ENCODE data around the gene NSD2. TPM values are rescaled to one million over a fixed set of nuclear protein-coding genes. Genes with fewer than 3 reads are reported as not detected.
A peak's percentile ranks its signal among the peaks of the same experiment; 100 is the strongest.

The NSD2 gene
- total and polyA plus RNA-seq, 9 of the 15 experiments (the other 6 are each of a cell fraction or from before 2014, with no cell fraction given): 6.4 to 126 (median 58.8) TPM

DNA sequence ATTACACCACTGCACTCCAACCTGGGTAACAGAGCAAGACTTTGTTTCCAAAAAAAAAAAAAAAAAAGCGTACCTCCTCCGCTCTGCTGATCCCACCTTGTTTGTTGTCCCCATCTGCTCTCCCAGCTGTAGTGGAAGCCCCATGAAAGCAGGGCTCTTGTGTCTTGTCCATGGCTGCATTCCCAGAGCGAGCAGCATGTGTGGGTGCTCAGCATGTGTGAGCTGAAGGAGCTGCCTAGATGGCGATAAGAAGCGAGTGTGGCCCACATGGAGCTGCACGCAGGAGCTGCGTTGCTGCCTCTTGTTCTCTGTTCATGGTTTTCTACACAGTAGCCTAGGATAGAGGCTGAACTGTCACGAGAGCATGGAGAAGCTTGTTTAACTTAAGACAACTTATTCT lies 12.4 kb downstream of the NSD2 start (continued):
- no peak for TF ChIP-seq TSC22D4 (tag; IDR thresholded peaks at IDR 0.05)
- TF ChIP-seq ZFP36 (IDR thresholded peaks at IDR 0.05; ENCODE audit: low read depth, low read length, partially characterized antibody): no peak
- TF ChIP-seq CHD4 (IDR thresholded peaks at IDR 0.05; ENCODE audit: insufficient read depth, insufficient replicate concordance, low read depth, low read length, poor library complexity, severe bottlenecking): peak; percentile 55
- TF ChIP-seq L3MBTL2 (IDR thresholded peaks at IDR 0.05): peak; percentile 16; the same call in 1 of the 2 replicates
- TF ChIP-seq USF1 (CRISPR knock-in tag; IDR thresholded peaks at IDR 0.05): no peak
- TF ChIP-seq HCFC1 (IDR thresholded peaks at IDR 0.05; ENCODE audit: low read depth, low read length): no peak
- TF ChIP-seq, protein P1, sequence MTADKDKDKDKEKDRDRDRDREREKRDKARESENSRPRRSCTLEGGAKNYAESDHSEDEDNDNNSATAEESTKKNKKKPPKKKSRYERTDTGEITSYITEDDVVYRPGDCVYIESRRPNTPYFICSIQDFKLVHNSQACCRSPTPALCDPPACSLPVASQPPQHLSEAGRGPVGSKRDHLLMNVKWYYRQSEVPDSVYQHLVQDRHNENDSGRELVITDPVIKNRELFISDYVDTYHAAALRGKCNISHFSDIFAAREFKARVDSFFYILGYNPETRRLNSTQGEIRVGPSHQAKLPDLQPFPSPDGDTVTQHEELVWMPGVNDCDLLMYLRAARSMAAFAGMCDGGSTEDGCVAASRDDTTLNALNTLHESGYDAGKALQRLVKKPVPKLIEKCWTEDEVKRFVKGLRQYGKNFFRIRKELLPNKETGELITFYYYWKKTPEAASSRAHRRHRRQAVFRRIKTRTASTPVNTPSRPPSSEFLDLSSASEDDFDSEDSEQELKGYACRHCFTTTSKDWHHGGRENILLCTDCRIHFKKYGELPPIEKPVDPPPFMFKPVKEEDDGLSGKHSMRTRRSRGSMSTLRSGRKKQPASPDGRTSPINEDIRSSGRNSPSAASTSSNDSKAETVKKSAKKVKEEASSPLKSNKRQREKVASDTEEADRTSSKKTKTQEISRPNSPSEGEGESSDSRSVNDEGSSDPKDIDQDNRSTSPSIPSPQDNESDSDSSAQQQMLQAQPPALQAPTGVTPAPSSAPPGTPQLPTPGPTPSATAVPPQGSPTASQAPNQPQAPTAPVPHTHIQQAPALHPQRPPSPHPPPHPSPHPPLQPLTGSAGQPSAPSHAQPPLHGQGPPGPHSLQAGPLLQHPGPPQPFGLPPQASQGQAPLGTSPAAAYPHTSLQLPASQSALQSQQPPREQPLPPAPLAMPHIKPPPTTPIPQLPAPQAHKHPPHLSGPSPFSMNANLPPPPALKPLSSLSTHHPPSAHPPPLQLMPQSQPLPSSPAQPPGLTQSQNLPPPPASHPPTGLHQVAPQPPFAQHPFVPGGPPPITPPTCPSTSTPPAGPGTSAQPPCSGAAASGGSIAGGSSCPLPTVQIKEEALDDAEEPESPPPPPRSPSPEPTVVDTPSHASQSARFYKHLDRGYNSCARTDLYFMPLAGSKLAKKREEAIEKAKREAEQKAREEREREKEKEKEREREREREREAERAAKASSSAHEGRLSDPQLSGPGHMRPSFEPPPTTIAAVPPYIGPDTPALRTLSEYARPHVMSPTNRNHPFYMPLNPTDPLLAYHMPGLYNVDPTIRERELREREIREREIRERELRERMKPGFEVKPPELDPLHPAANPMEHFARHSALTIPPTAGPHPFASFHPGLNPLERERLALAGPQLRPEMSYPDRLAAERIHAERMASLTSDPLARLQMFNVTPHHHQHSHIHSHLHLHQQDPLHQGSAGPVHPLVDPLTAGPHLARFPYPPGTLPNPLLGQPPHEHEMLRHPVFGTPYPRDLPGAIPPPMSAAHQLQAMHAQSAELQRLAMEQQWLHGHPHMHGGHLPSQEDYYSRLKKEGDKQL (CRISPR knock-in tag; IDR thresholded peaks at IDR 0.05; ENCODE audit: borderline replicate concordance): no peak
- no peak for TF ChIP-seq CBFB (CRISPR knock-in tag; IDR thresholded peaks at IDR 0.05)
- no peak for TF ChIP-seq KDM4B (IDR thresholded peaks at IDR 0.05; ENCODE audit: borderline replicate concordance in 2 of 2, low read depth in 1 of 2)
- TF ChIP-seq STAT6 (CRISPR knock-in tag; IDR thresholded peaks at IDR 0.05): no peak
- TF ChIP-seq POLR3G (IDR thresholded peaks at IDR 0.05; ENCODE audit: extremely low read depth, insufficient read length, insufficient replicate concordance): no peak
- no peak for TF ChIP-seq POU5F1 (IDR thresholded peaks at IDR 0.05; ENCODE audit: borderline replicate concordance, low read depth, low read length, partially characterized antibody)
- TF ChIP-seq CBX3 (IDR thresholded peaks at IDR 0.05; ENCODE audit: borderline replicate concordance in 1 of 2, low read length in 2 of 2): peak in 1 of 2 experiments; percentile 74; a peak in 1 of 3 replicates
- TF ChIP-seq ARHGAP35 (IDR thresholded peaks at IDR 0.05; ENCODE audit: partially characterized antibody): no peak
- no peak for TF ChIP-seq C11orf30 (IDR thresholded peaks at IDR 0.05; ENCODE audit: low read depth)
- TF ChIP-seq STAT5B (CRISPR knock-in tag; IDR thresholded peaks at IDR 0.05): no peak
- TF ChIP-seq ZNF398 (CRISPR knock-in tag; IDR thresholded peaks at IDR 0.05): no peak

All from K562 (cell line).